GM19193 (cell line): ENCODE data around the gene DNMT3B.

Source experiments
- POLR2A ChIP-seq: IDR thresholded peaks from 4 replicates; pipeline ENCODE4 v1.6.1; 2011; ENCODE audit not compliant: insufficient read depth, insufficient read length; ENCODE audit errors: extremely low read depth

Gene DNMT3B

GRCh38 chr20:32804022-32804715 is 42.0 kb downstream of the DNMT3B start:
- TF ChIP-seq POLR2A = no peak

GRCh38 chr20:32804817-32805216 is 42.6 kb downstream of the DNMT3B start:
- no peak for TF ChIP-seq POLR2A

GRCh38 chr20:32805721-32806120 is 43.5 kb downstream of the DNMT3B start:
- TF ChIP-seq POLR2A = no peak

DNA sequence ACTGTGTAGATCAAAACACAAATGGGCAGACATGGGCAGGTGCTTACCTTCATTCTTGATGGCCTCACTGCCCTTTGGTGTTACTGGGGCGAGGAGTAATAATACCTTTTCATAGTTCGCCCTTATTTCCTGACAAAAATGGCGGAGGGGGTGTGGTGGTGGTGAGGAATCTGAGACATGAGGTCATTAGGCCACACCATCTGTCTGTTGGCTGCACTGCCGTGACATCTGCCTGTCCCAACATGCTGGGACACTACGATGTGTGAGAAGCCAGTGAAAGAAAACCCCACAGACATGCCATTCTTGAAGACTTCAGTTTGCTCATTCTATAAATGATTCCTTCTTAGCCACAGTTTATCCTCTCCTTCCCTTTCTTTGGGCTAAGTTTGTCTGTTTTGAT is 44.2 kb downstream of the DNMT3B start:
- no peak for TF ChIP-seq POLR2A

GRCh38 chr20:32807706-32808105 is 45.5 kb downstream of the DNMT3B start:
- no peak for TF ChIP-seq POLR2A

DNA sequence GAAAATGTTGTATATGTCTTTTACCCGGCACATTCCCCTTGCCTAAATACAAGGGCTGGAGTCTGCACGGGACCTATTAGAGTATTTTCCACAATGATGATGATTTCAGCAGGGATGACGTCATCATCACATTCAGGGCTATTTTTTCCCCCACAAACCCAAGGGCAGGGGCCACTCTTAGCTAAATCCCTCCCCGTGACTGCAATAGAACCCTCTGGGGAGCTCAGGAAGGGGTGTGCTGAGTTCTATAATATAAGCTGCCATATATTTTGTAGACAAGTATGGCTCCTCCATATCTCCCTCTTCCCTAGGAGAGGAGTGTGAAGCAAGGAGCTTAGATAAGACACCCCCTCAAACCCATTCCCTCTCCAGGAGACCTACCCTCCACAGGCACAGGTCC is 46.3 kb downstream of the DNMT3B start:
- TF ChIP-seq POLR2A = no peak

- TF ChIP-seq POLR2A = no peak
Measured at GRCh38 chr20:32809907-32810306, 47.7 kb downstream of the DNMT3B start.

DNA sequence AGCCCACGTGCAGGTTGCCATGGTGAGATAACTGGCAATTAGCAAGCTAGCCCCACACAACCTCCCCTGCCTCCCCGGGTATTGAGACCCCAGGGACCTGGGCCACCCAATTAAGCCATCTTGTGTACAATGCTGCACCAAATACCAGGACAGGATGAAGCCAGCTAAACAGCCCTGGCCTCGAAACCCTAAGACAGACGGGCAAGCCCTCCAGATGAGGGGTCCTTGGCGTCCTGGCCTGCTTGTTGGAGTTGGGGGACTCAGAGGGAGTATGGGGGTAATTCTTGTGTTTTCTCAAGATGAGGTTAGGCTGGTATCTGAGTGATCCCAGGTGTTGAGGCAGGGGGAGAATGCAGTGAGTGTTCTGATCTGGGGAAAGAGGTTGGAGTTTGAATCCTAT is 48.8 kb downstream of the DNMT3B start:
- TF ChIP-seq POLR2A = no peak

DNA sequence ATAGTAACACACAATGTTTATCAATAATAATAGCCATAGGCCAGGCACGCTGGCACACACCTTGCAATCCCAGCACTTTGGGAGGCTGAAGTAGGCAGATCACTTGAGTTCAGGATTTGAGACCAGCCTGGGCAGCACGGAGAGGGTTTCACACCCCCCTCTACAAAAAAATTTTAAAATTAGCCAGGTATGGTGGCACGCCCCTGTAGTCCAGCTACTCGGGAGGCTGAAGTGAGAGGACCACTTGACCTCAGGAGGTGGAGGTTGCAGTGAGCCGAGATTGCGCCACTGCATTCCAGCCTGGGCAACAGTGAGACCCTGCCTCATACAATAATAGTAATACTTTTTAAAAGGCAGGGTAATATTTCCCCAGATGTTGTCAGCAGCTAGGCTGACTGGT is 49.7 kb downstream of the DNMT3B start:
- no peak for TF ChIP-seq POLR2A

DNA sequence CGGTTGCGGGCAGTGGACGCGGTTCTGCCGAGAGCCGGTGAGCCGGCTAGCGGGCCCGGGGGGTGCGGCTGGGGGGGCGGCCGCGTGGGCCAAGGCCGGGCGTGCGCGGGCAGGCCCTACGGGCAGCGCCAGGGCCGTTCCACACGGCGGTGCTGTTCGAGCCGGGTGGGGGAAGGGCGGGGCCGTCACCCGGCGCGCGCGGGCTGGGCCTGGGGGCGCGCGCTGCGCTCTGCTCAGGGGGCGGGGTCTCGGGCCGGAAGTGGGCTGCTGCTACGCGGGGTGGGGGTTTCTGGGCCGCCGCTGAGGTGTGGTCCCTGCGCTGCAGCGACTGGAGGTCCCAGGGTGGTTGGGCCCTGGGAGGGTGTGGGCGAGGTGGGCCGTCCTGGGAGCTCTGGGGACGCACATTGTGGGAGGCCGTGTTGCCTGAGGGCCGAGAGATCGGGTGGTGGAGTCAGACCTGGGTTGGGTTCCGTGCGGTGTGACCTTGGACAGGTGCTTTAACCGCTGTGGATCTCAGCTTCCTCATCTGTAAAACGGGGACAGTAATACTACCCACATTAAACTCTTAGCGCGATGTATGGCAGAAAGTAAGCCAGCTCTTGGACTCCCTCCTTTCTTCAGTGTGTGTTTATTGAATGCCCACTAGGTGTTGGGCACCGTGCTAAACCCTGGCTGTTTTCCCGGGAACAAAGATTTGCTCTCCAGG is 58.0 kb downstream of the DNMT3B start:
- TF ChIP-seq POLR2A = peak; percentile 57

- TF ChIP-seq POLR2A = no peak
Measured at GRCh38 chr20:32820698-32821377, 58.7 kb downstream of the DNMT3B start.

- TF ChIP-seq POLR2A = no peak
Measured at GRCh38 chr20:32822225-32822624, 60.0 kb downstream of the DNMT3B start.

- no peak for TF ChIP-seq POLR2A
Measured at GRCh38 chr20:32823078-32823477, 60.9 kb downstream of the DNMT3B start.

DNA sequence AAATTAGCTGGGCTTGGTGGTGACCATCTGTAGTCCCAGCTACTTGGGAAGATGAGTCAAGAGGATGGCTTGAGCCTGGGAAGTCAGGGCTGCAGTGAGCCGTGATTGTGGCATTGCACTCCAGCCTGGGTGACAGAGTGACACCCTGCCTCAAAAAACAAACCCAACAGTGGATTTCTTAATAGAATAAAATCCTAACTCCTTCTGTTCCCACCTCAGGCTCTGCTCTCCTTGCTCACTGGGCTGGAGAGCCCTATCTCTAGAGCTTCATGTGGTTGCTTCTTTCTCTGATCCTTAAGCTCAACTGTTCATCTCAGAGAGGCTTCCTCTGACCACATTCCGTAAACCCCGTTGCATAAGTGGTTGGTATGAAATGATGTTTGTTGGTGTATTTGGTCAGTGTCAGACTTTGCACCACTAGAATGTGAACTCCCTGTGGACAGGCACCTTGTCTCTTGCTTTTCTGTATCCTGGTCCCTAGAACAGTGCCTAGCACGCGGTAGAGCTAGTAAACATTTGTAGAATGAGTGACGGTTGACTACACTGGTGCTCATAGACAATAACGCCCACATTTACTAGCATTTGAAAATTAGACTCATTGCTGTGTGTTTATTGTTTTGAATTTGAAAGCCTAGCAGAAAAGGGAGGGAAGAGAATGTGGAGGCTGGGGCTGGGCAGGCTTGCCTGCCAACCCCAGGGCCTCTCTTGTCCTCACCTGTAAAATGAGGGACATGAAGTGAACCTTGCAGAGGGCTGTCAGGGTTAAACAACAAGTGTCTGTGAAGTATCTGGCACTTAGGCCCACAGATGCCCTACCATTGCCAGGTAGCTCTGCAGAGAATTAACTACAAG is 61.8 kb downstream of the DNMT3B start:
- no peak for TF ChIP-seq POLR2A
